ENCODE data around the gene FXYD1.
A peak's percentile ranks its signal among the peaks of the same experiment; 100 is the strongest.

Gene FXYD1

GRCh38 chr19:35140962-35141836, 2.6 kb downstream of the FXYD1 start:
- peak; percentile 25 for TF ChIP-seq CTCF (IDR thresholded peaks at IDR 0.05; ENCODE audit: insufficient read depth, low read length)
- TF ChIP-seq POLR2AphosphoS5 (IDR thresholded peaks at IDR 0.05; ENCODE audit: low read depth): no peak
- TF ChIP-seq, protein P1, sequence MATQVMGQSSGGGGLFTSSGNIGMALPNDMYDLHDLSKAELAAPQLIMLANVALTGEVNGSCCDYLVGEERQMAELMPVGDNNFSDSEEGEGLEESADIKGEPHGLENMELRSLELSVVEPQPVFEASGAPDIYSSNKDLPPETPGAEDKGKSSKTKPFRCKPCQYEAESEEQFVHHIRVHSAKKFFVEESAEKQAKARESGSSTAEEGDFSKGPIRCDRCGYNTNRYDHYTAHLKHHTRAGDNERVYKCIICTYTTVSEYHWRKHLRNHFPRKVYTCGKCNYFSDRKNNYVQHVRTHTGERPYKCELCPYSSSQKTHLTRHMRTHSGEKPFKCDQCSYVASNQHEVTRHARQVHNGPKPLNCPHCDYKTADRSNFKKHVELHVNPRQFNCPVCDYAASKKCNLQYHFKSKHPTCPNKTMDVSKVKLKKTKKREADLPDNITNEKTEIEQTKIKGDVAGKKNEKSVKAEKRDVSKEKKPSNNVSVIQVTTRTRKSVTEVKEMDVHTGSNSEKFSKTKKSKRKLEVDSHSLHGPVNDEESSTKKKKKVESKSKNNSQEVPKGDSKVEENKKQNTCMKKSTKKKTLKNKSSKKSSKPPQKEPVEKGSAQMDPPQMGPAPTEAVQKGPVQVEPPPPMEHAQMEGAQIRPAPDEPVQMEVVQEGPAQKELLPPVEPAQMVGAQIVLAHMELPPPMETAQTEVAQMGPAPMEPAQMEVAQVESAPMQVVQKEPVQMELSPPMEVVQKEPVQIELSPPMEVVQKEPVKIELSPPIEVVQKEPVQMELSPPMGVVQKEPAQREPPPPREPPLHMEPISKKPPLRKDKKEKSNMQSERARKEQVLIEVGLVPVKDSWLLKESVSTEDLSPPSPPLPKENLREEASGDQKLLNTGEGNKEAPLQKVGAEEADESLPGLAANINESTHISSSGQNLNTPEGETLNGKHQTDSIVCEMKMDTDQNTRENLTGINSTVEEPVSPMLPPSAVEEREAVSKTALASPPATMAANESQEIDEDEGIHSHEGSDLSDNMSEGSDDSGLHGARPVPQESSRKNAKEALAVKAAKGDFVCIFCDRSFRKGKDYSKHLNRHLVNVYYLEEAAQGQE (IDR thresholded peaks at IDR 0.05; ENCODE audit: insufficient replicate concordance, low read depth): no peak
- no peak for TF ChIP-seq GABPA (IDR thresholded peaks at IDR 0.05; ENCODE audit: low read depth)
- no peak for TF ChIP-seq SPI1 (IDR thresholded peaks at IDR 0.05; ENCODE audit: borderline replicate concordance, low read depth)
- Histone ChIP-seq H3K27me3 (ENCODE audit: insufficient read depth, poor library complexity, severe bottlenecking) (peaks cover 12% of the 10 kb centered on the region), H3K27ac (replicated peaks) (no peak overlapping the region), H3K4me3 (replicated peaks; ENCODE audit: insufficient read depth, low read length) (no peak overlapping the region)
- DNase-seq (ENCODE audit: low read depth in 1 of 2, low spot score in 1 of 2): peak; percentile 73 to 86

DNA sequence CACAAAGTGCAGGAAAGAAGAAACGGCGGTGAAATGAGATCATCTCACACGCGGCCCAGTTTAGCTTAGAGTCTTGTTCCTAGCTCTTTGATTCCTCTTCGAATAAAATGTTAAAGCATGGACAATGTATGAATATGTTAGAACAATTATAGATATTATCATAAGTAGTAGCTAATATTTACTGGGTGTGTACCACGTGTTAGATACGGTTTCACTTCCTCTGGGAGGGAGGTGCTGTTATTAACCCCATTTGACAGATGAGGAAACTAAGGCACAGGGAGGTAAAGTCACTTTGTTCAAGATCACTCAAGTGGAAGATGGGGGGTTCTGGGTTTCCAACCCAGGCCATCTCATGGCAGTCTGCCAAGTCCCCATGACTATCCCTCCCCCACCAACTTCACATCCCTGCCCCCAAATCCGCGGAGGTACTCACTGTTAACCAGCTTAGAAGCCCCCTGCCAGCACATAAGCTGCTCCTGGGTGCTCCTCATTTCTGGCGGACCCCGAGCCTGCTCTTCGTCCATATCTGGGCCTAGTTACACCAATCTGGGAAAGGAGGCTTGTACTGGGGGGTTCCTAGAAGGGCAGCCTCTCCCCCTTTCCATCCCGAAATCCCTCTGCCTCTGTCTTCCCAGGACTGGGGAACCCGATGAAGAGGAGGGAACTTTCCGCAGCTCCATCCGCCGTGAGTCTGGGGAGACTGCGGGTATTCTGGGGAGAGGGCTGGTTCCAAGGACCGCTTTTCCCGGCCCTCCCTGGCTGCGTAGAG, 3.4 kb downstream of the FXYD1 start:
- Histone ChIP-seq H3K4me3 (replicated peaks; ENCODE audit: insufficient read depth, low read length) (no peak overlapping the region), H3K27me3 (ENCODE audit: insufficient read depth, poor library complexity, severe bottlenecking) (peaks cover 12% of the 10 kb centered on the region), H3K27ac (replicated peaks) (no peak overlapping the region)
- TF ChIP-seq, protein P1 (IDR thresholded peaks at IDR 0.05; ENCODE audit: insufficient replicate concordance, low read depth): no peak
- TF ChIP-seq POLR2AphosphoS5 (IDR thresholded peaks at IDR 0.05; ENCODE audit: low read depth) (no peak), SPI1 (IDR thresholded peaks at IDR 0.05; ENCODE audit: borderline replicate concordance, low read depth) (no peak), CTCF (IDR thresholded peaks at IDR 0.05; ENCODE audit: insufficient read depth, low read length) (no peak), GABPA (IDR thresholded peaks at IDR 0.05; ENCODE audit: low read depth) (no peak)
- no peak for DNase-seq (ENCODE audit: low read depth in 1 of 2, low spot score in 1 of 2)

GRCh38 chr19:35142606-35143230, 4.1 kb downstream of the FXYD1 start:
- Histone ChIP-seq H3K4me3 (replicated peaks; ENCODE audit: insufficient read depth, low read length) (no peak overlapping the region), H3K27ac (replicated peaks) (no peak overlapping the region), H3K27me3 (ENCODE audit: insufficient read depth, poor library complexity, severe bottlenecking) (peaks cover 12% of the 10 kb centered on the region)
- peak; percentile 12 for TF ChIP-seq CTCF (IDR thresholded peaks at IDR 0.05; ENCODE audit: insufficient read depth, low read length)
- TF ChIP-seq GABPA (IDR thresholded peaks at IDR 0.05; ENCODE audit: low read depth): no peak
- peak in 1 of 2 experiments; percentile 49 for DNase-seq (ENCODE audit: low read depth in 1 of 2, low spot score in 1 of 2)
